ENCODE results near the gene VEGFC.

VEGFC gene, protein sequence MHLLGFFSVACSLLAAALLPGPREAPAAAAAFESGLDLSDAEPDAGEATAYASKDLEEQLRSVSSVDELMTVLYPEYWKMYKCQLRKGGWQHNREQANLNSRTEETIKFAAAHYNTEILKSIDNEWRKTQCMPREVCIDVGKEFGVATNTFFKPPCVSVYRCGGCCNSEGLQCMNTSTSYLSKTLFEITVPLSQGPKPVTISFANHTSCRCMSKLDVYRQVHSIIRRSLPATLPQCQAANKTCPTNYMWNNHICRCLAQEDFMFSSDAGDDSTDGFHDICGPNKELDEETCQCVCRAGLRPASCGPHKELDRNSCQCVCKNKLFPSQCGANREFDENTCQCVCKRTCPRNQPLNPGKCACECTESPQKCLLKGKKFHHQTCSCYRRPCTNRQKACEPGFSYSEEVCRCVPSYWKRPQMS

DNA sequence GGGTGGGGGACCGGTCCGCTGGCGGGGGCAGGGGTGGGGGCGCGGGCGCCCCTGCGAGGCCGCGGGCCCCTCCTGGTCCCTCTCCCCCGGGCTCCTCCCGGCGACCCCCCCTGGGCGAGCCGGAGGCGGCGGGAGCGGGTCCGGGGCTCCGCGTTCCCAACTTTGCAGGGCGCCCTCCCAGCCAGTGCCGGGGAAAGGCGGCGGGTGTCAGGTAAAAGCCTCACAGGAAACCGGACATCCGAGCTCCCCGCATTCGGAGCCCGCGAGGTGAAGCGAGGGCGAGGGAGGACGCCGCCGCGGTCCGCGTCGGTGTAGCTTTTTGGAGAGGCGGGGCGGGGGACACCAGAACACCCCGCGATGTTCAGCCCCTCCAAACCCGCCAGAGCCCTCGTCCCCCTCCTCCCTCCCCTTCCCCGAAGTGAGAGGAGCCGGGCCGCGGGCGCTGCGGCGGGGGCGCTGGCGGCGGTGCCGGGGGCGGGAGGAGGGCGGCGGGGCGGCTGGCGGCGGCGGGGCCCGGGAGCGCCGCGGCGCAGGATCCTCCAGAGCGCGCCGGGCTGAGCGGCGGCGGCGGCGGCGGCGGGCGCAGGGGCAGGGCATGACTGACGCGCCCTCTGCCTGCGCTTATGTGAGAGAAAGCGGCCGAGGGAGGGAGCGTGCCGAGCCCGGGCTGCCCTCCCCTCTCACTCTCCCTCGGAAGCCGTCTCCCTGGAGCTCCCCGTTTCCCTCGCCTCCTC lies at the start of gene VEGFC:
VEGFC (minus strand) TSS at position 597 of the 734 bp plus-strand sequence. CDS start 611 bp downstream, outside the sequence.
- DNase-seq = no peak

DNA sequence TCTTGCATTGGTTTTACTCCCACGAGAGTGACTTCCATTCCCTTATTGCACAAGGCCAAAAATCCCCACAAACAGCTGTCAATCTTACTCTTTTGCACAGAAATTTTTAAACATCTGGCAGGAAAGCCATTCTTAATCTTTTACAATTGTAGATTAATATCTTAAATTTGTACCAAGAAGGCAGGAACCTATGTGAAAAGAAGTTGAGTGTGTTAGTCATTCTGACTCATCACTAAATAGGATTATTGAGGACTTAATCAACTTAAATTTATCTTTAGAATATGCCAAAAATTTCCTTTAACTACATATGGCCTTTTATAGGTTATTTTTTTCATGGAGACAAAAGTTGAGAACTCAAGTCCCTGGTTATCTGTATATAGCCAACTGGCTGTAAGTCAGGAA lies 49.0 kb upstream of the VEGFC start:
- no peak for DNase-seq

DNA sequence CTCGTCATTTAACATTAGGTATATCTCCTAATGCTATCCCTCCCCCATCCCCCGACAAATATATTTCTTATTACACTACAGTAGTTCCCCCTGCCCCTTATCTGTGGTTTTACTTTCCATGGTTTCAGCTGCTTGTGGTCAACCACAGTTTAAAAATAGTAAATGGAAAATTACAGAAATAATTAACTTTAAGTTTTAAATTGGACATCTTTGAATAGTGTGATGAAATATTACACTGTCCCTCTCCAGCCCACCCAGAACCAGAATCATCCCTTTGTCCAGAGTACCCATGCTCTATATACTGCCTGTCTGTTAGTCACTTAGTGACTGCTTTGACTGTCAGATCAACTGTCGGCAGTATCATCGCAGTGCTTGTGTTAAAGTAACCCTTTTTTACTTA lies 47.4 kb upstream of the VEGFC start:
- no peak for DNase-seq

DNA sequence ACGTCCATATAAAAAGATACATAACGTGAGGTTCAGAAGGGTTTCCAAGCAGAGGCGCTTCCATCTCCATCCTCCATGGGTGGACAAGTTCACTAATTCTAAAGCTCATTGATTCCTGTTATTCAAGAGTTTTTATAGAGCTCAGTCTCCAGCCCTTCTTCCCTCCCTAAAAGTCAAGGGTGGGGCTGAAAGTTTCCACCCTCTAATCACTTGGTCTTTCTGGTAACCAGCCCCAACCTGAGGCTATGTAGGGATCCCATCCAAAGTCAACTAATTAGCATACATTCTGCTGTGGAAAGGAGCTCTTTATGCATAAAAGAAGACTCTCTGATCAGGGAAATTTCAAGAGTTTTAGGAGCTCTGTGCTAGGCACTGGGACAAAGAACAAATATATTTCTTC lies 46.9 kb upstream of the VEGFC start:
- no peak for DNase-seq

DNA sequence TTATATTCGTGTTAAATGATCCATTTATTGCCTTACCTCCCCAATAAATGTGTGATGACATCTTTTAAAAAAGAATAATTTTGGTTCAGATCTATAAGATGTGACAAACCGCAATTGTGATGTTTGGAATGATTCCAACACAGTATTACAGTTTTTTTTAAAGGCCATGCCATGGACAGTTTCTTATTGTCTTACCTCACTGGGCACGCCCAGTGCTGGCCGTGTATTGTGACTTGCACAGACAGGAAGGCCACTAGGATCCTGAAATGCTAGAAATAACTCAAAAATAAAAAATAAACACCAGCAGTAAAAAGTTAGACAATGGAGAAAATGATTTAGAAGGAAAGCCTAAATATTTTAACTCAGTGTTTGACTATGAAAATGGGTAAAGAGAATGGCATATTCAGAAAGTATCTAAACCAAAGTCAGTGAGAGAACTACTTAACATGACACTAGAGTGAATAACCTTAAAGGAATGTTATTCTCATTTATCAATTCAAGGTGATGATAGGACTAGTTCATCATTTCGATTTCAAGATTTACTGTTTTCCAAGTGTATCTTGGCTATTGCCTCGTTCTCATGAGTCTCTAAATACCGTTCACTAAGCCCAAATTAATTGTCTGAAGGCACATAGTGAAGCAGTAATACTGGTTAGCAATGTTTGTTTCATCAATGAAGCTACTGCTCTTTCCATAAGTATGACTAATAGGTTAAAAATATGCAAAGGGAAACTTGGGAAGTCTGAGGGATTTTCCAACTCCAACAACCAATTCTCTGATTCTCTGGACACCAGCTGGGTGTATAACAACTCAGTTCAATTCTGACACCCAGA lies 46.1 kb upstream of the VEGFC start:
- DNase-seq = no peak

DNA sequence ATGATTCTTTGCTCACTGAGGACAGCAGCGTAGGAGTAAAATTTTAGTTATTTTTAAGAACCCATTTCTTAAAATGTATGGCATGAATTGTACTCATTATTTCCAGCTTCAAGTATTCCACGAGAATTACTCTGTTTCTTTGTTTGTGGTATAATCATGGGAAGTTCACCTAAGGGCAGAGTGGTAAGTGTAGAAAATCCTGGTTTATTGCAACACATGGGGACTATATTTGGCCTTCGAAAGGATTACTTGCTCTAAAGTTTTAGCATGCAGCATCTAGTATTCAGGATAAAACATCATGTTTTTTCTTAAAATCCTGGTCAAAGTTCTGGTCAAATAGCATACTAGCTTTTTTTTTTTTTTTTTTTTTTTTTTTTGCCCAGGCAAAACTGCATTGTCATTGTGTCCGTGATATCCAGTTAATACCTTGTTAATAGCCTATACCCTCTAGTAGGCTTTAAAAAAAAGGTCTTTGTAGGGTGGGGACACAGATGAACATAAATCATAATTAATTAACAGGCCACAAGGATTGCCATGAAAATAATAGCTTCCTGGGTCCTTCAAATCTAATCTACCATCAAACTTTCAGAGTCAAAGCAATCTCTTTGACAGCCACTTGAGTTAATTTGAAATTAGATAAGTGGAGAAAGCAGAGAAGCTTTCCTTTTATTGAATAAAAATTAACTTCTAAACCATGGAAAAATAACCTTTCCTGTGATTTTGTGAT lies 44.6 kb upstream of the VEGFC start:
- no peak for DNase-seq

DNA sequence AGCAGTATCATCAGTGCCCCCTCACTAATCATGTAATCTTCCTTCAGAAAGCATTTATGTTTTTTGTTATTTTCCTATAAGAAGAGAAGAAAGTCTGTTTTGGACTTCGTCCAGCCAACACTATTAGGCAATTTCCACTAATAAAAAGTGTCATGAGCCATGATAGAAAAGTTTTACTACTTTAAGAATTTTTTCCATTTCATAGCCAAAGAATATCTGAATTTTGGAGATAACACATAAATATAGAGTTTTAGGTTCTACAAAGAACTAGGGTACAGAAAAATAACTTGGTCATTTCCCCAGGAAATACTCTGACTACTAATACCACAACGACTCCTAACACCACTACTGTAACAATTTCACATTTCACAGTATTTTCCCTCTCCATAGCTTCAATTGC lies 41.8 kb upstream of the VEGFC start:
- DNase-seq = no peak

DNA sequence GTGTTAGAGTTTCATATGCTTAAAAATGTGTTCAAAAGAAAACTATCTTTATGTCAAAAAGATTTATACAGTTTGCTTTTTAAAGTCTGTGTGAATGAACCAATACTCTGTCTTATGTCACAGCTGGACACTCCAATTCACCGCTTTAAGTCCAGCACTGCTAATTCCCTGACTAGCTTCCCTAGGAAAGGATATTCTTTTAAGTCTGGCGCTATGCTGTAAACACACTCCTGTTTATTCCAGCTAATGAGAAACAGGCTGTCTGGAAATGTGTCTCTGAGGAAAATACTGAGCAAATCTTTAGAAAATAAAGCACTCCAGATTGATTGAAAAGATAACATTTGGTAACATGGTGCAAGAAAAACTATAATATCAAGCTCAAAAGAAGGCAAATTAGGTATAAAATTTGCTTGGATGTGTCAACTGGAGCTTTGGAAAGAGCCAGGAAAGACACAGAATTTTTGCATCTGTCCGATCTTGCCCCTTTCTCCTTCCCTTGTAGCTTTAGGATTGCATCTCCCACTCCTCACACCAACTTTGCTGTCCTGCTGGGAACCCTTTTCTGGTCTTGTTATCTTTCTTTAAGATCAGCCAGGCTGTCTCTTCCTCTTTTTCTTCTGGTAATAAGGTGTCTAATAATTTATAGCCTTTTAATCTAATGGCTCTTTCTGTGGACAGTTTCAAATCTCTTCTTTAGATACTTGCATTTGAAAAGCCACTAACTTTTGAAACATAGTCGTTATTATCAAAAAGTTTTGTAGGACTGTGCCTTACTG lies 40.9 kb upstream of the VEGFC start:
- no peak for DNase-seq

DNA sequence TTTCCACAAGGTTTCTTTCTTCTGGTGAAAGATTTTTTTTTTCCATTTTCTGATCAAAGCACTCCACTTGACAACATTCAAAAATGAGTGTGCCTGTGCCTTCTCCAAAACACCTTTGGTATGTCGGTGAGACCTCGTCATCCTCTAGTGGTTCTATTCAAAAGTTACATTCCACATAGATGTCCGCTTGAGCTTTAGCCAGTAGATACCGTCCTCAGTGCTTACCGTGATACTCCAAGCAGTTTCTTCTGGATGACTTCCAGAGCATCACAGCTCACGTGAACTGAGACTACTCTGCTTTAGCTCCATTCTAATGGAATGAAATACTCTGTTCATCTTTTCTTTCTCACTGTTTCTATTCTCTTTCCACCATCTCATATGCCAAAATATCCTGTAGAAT lies 38.2 kb upstream of the VEGFC start:
- no peak for DNase-seq

DNA sequence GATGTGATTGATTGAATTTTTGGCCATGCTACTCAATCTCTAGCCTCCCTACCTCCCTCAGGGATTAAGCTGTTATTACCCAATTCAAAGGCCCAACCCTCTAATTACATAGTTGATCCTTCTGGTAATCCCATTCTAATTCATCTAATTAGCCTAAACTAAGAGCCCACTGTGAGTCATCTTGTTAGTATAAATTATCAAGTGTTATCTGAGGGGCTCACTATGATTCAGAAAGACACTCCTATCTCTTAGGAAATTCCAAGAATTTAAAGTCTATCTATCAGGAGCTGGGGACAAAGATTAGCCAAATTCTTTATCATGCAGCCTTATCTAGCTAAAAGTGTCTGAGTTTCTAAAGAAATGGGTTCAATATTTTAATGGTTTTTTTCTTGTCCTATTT lies 32.9 kb upstream of the VEGFC start:
- no peak for DNase-seq

DNA sequence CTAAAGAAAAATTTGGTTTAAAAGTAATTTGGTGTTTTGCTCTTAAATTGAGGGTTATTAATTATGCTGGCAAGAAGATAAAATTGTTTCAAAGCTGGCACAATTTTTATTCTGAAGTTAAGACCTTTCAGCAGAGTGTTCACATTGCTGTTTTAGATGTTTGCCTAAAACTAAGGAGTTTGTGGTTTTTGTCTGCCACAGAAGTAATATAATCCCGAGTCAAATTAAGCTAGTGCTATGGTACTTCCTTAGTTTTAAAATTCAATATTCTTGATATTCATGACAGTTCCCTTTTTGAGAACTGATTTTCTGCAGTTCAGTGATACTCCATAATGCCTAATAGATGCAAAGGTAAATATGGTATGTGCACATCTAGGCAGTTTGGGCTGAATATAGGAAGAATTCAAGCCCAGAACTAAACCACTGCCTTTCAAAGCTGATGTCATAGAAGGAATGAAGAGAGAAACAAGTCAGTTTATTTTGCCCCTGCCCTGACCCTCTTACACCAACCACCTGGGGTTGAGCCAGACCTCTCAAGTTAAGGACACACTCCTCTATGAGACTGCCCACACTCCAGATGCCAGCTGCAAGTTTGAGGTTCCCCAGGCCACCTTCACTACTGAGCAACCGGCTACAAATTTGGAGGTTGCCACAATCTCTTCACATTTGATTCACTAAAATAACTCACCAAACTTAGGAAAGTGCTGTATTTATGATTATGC lies 32.1 kb upstream of the VEGFC start:
- DNase-seq = no peak

DNA sequence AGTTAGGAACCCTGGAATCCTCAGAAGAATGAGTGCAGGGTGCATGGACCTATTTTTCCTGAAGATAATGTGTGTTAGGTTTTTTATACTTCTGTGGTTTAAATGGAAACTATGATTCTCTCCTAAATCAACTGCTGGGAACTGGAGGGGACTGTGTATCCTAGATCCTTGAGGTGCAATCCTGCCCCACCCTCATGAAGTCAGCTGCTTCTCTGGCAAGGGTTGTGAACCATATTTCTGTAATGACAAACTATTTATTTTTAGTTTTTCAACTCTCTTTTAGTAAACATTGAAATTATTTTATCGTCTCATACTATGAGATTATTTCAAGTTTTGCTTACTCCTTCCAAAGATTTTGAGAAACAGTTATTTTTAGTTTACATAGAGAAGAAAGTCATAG lies 25.8 kb upstream of the VEGFC start:
- DNase-seq = no peak

DNA sequence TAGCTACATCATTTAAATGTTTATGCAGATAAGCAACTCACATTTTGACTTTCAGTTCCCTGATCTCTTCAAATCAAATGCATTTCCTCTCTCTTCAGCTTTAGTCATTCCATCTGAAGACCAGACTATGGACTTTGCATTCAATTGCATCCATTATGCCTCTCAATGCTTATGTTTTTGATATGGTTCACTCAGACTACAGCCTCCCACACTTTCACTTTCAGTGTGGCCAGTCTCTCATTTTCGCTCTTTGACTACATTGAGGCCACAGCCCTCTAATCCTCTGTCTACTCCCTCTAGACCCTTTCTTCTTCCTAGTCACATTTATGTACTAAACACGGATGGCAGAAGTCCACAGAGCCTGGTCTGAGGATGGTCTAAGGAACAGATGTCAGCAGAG lies 24.5 kb upstream of the VEGFC start:
- no peak for DNase-seq

DNA sequence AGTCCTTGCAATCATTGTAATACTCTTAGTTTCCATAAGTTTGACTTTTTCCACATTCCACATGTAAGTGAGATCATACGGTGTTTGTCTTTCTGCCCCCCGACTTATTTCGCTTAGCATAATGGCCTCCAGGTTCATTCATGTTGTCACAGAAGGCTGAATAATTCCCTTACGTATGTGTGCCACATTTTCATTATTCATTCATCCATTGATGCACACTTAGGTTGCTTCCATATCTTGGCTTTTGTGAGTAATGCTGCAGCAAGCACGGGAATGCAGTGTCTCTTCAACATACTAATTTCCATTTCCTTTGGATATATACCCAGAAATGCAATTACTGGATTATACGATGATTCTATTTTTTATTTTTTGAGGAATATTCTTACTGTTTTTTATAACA lies 22.0 kb upstream of the VEGFC start:
- no peak for DNase-seq

DNA sequence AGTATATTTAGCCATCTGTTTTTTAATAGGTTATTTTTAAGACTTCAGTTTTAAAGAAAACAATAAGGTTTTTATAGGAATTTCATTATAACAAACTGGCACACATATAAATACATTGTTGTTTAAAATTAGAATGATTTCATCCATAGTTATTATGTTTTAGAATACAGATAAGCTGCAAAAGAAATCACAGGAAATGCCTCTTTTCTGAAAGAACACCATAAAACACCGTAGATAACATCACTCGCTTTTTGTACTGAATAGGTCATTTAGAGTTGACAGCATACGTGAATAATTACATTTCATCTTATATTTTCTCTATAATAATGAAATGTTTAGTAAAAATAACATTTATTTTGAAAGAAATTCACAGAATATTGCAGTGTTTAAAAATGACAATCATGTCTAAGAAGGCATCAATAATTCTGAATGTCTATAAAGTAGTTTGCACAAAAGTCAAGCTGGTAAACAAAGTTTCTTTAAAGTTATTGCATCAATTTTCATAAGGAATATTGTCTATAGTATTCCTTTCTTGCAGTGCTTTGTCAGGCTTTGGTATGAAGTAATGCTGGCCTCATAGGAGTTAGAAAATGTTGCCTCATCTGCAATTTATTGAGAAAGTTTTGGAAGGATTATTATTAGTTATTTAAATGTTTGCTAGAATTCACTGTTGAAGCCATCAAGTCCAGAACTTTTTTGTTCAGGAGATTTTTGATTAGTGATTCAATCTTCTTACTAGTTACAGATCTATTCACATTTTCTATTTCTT lies 17.9 kb upstream of the VEGFC start:
- no peak for DNase-seq

DNA sequence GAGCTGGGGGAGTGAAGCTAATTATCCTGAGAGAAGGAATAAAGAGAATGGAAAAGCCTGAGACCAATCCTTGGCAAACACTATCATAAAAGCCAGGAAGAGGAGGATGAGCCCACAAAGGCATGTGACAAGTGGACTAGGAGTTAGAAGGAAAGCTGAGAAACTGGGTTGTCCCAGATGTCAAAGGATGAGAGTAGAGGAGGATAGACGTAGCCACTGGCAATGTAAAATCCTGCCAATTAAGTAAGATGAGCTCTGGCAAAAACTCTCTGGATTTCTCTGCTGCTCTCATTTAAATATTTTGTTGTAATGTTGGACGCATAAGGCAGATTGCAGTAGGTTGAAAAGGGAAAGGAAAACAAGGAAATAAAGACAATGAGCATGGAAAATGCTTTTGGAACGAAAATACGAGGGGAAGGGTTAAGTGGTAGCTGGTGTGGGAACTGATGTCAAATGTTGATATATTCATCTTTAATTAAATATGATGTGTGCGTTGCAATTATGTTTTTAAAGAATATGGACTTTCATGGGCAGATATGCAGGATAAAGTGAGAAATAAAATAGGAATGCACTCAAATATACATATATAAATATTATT lies 14.2 kb upstream of the VEGFC start:
- no peak for DNase-seq

DNA sequence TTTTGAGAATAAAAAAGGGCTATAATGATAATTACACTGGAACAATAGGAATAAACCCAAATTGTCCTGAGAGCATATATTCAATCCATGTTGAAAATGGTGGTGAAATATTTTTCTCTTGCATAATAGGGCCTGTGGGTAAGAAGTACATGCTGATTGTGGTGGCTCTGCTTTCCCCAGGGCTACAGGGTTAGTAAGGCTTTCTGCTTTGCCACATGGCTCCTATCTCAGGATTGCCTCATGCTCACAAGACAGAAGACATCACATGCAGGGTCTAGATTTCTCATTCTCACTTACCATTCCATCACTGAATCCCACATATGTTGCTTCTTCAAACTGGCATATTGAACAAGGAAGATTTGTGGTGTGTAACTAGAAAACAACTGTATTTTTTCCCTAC lies 12.4 kb upstream of the VEGFC start:
- DNase-seq = no peak

DNA sequence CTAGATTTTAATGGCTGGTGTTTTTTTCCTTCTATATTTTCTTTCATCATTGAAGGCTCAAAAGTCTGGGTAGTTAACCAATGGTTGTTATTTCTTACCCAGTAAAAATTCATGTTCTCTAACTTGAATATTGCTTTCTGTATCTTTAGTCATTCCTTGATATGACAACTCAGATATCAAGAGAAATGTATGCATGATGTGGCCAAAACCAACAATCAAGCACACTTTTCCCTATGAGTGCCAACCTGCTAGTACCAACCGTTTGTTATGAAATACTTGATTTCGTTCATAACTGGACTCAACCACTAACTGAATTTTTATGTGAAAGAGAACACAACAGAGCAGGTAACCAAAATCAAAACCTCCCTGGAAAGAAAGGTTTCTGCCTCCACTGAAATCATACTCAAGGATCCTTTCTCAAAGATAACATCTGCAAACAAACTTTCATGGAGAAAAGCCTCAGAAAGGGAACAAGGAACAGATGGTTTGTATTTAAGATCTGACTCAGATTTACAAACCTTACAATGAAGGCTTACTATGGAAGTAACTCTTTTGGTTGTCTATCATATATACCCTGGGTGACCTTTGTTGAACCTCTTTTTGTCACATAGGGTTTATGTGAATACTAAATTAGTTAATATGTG lies 8.3 kb upstream of the VEGFC start:
- DNase-seq = no peak

DNA sequence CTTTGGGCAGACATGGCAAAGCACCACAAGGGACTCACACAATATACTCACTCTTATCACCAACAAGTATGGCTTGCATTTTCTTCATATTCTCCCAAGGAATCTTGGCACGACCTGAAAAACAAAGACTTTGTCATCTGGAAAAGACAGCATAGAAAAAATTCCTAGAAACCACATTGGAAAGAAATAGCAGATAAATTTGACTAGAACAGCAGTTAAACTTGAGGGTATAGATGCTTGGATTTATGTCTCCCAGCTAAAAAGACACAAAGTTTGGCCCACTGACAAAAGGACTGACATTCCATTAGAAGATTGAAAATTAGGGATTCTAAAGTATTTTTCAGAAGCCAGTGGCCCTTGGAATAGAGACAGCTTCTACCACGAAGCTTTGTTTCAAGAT lies 6.9 kb upstream of the VEGFC start:
- DNase-seq = no peak

DNA sequence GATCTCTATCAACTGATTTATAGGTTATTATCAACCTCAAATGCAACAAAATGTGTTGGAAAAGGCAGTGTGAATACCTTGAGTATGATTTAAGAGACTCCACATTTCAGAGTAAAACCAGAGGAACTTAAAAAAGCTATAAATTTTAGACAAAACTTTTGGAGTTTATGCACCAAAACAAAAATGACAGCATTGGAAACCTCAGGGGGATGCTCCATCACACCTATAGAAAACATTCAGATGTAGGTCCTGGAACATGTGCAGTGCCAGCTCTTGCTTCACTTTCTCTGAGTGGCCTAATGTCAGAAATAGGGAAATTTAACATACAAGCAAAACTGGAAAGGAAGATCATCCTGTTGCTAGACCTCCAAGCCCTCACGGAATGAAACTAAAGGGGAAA lies 5.8 kb upstream of the VEGFC start:
- DNase-seq = no peak

Data from NCI-H1436 treated with DMSO at 0.1 percent for 48 hours (cell line).